A673 (cell line): ENCODE measurements around the gene CCDC9. TPM values are rescaled to one million over a fixed set of nuclear protein-coding genes. Genes with fewer than 3 reads are reported as not detected.
A peak's percentile ranks its signal among the peaks of the same experiment; 100 is the strongest.

Experiments used
- BruUV-seq: library from RNA; stranded (reverse); fragments of 400-500 nt; replicated peaks from 2 replicates; lab custom pipeline; 2021; lab: Mats Ljungman, UMichigan
- CTCF ChIA-PET: fragments of 300-600 bp; sonication (Branson Sonifier 250); formaldehyde crosslinking; loops from one replicate; lab custom pipeline; 2022; ENCODE audit warnings: antibody characterized with exemption; lab: Charles Lee
- POLR2A ChIA-PET: fragments of 300-600 bp; sonication (Branson Sonifier 250); formaldehyde crosslinking; loops from one replicate; lab custom pipeline; 2022; ENCODE audit warnings: antibody characterized with exemption; ENCODE audit not compliant: low non-redundant PET; lab: Charles Lee
- DNase-seq: peaks from one replicate; pipeline ENCODE4 v3.0.0-alpha.2; 2015; ENCODE audit warnings: low spot score
- H3K27ac ChIP-seq: fragments of 200-600 bp; sonication (generic); 2 replicates; pipeline ENCODE4 v1.5.1; 2016; ENCODE audit warnings: mixed run types, low read depth, mild to moderate bottlenecking, mixed read lengths, antibody characterized with exemption, low read length; ENCODE audit not compliant: poor library complexity, severe bottlenecking
- H3K27me3 ChIP-seq: fragments of 200-600 bp; sonication (generic); replicated peaks from 2 replicates; pipeline ENCODE4 v1.6.1; 2017; ENCODE audit warnings: mixed run types, low read depth, mild to moderate bottlenecking, mixed read lengths, antibody characterized with exemption, low read length; ENCODE audit not compliant: insufficient read depth, poor library complexity
- H3K36me3 ChIP-seq: fragments of 200-600 bp; sonication (generic); 2 replicates; pipeline ENCODE4 v1.6.1; 2016; ENCODE audit warnings: mixed run types, mild to moderate bottlenecking, mixed read lengths, antibody characterized with exemption, low read length; ENCODE audit not compliant: insufficient read depth, poor library complexity, severe bottlenecking
- H3K4me1 ChIP-seq: fragments of 200-600 bp; sonication (generic); 2 replicates; pipeline ENCODE4 v1.6.1; 2017; ENCODE audit warnings: mixed run types, mild to moderate bottlenecking, mixed read lengths, antibody characterized with exemption, low read length; ENCODE audit not compliant: insufficient read depth, poor library complexity, severe bottlenecking
- H3K4me3 ChIP-seq: fragments of 200-600 bp; sonication (generic); 2 replicates; pipeline ENCODE4 v1.5.1; 2016; ENCODE audit warnings: low read depth, mixed run types, mild to moderate bottlenecking, mixed read lengths, low read length; ENCODE audit not compliant: poor library complexity, severe bottlenecking
- H3K9me3 ChIP-seq: fragments of 200-600 bp; sonication (generic); 2 replicates; pipeline ENCODE4 v1.6.1; 2016; ENCODE audit warnings: mixed run types, low read depth, mild to moderate bottlenecking, mixed read lengths, antibody characterized with exemption, low read length; ENCODE audit not compliant: poor library complexity, severe bottlenecking
- EZH2 ChIP-seq: fragments of 200-600 bp; sonication (generic); IDR thresholded peaks from 2 replicates; pipeline ENCODE4 v1.6.1; 2017; ENCODE audit warnings: borderline replicate concordance, low read depth, mild to moderate bottlenecking, mixed read lengths, antibody characterized with exemption, low read length; ENCODE audit not compliant: poor library complexity, severe bottlenecking
- intact Hi-C: fragments of 100-400 bp; cut with micrococcal nuclease; formaldehyde crosslinking; loops from one replicate; pipeline ENCODE4 v1.10.0; 2022; ENCODE audit not compliant: unreplicated experiment
- total RNA-seq: library from RNA; stranded (reverse); gene quantifications from 2 replicates; pipeline ENCODE4 v1.2.3, GENCODE V29; 2021
- TF ChIP-seq, protein P1 (sequence below): fragments of 300-800, 200-600 bp; sonication (generic); conservative IDR thresholded peaks from 2 replicates; pipeline ENCODE4 v1.5.1; 2017; ENCODE audit warnings: low read depth, mild to moderate bottlenecking, antibody characterized with exemption, low read length, moderate library complexity, mixed read lengths

CCDC9 gene
- total RNA-seq, 1 experiment from 2014 or later: 36.4 TPM

DNA sequence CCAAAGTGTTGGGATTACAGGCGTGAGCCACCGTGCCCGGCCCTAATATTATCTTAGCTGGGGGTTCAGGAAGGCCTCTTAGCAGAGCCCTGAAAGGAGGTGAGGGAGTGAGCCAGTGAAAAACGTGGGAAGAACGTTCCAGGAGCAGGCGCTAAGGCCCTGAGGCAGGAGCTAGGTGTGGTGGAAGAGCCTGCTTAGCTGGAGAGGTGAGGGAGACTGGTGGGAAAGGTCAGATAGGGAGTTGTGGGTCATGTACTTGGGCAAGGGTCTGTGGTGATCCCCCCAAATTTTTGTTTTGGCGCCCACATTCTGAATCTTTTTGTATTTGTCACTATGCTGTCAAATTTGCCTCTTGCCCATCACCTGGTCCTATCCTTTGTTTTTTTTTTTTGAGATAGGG is 13.3 kb downstream of the CCDC9 start:
- no peaks in the 10 kb centered on the region for H3K9me3 ChIP-seq
- BruUV-seq: no TSS peak
- no peaks in the 10 kb centered on the region for H3K27me3 ChIP-seq
- DNase-seq: no peak
- CTCF ChIA-PET: no interaction called here
- POLR2A ChIA-PET: no interaction called here
- H3K27ac ChIP-seq: no peak overlapping the region
- peaks cover 31% of the 10 kb centered on the region for H3K36me3 ChIP-seq
- no peak overlapping the region for H3K4me3 ChIP-seq
- intact Hi-C loops: no loop called here
- TF ChIP-seq, protein P1, sequence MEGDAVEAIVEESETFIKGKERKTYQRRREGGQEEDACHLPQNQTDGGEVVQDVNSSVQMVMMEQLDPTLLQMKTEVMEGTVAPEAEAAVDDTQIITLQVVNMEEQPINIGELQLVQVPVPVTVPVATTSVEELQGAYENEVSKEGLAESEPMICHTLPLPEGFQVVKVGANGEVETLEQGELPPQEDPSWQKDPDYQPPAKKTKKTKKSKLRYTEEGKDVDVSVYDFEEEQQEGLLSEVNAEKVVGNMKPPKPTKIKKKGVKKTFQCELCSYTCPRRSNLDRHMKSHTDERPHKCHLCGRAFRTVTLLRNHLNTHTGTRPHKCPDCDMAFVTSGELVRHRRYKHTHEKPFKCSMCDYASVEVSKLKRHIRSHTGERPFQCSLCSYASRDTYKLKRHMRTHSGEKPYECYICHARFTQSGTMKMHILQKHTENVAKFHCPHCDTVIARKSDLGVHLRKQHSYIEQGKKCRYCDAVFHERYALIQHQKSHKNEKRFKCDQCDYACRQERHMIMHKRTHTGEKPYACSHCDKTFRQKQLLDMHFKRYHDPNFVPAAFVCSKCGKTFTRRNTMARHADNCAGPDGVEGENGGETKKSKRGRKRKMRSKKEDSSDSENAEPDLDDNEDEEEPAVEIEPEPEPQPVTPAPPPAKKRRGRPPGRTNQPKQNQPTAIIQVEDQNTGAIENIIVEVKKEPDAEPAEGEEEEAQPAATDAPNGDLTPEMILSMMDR: no peak
- no peak for TF ChIP-seq EZH2
- peaks cover 9% of the 10 kb centered on the region for H3K4me1 ChIP-seq

DNA sequence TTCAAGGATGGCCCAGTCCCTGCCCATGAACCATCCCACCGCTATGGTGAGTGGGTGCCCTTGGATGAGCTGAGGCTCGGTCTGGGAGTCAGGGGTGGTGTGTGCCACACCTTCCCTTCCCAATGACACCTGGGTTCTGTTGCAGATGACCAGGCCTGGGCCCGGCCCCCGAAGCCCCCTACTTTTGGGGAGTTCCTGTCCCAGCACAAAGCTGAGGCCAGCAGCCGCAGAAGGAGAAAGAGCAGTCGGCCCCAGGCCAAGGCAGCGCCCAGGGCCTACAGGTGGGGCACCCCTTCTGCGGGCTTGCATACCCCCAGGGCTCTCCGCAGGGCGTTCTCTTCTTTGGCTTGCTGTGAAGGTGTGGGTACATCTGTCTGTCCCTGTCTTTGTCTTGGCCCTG is 14.1 kb downstream of the CCDC9 start:
- DNase-seq: no peak
- intact Hi-C loops: no loop called here
- Histone ChIP-seq H3K36me3 (peaks cover 24% of the 10 kb centered on the region), H3K27ac (no peak overlapping the region), H3K9me3 (no peaks in the 10 kb centered on the region), H3K4me3 (no peak overlapping the region), H3K4me1 (peaks cover 11% of the 10 kb centered on the region), H3K27me3 (no peaks in the 10 kb centered on the region)
- TF ChIP-seq, protein P1: no peak
- no peak for TF ChIP-seq EZH2
- CTCF ChIA-PET: no interaction called here
- BruUV-seq: no TSS peak
- POLR2A ChIA-PET: no interaction called here

- no TSS peak for BruUV-seq
- Histone ChIP-seq H3K27me3 (no peaks in the 10 kb centered on the region), H3K4me3 (no peak overlapping the region), H3K36me3 (peaks cover 14% of the 10 kb centered on the region), H3K4me1 (peaks cover 17% of the 10 kb centered on the region), H3K9me3 (no peaks in the 10 kb centered on the region), H3K27ac (peak overlapping the region; percentile 99)
- CTCF ChIA-PET: no interaction called here
- DNase-seq: no peak
- POLR2A ChIA-PET: no interaction called here
- TF ChIP-seq EZH2: no peak
- TF ChIP-seq, protein P1: no peak
- intact Hi-C loops: no loop called here
Observed at GRCh38 chr19:47271949-47272348, 15.6 kb downstream of the CCDC9 start.
